GM10248 (cell line): Measurements from ENCODE around the gene EFNA5.

Source experiments
- CTCF ChIA-PET: fragments of 300-600 bp; sonication (Branson Sonifier 250); formaldehyde crosslinking; extraction: SDS; loops from one replicate; lab custom pipeline; 2021; ENCODE audit warnings: antibody characterized with exemption; lab: Yijun Ruan, JAX
- POLR2A ChIA-PET: fragments of 350-650 bp; sonication (Branson Sonifier 250); formaldehyde crosslinking; extraction: SDS; loops from one replicate; lab custom pipeline; 2020; ENCODE audit warnings: antibody characterized with exemption; lab: Yijun Ruan, JAX
- DNase-seq: peaks from one replicate; pipeline ENCODE4 v3.0.0; 2012; ENCODE audit errors: extremely low spot score
- TF ChIP-seq, protein P1 (sequence below): IDR thresholded peaks from 2 replicates; pipeline ENCODE4 v1.5.1; 2012; ENCODE audit warnings: mild to moderate bottlenecking, low read depth; ENCODE audit errors: extremely low read depth, missing control alignments, control extremely low read depth

Gene EFNA5

DNA sequence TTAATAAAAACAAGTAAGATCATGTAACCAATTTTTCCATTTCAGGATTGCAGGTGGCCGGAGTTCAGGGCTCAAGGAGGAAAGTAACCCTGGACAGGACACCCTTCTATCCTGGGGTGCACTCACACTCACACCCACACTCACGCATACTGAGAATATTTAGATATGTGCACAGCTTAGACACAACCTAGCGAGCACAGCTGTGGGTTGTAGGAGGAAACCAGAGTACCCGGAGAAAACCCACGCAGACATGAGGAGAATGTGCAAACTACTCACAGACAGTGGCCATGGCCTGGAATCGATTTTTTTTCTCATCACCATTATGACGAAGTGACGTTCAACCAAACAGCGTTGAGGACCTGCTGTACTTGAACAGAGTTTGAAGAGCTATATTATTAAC, 4.5 kb upstream of the EFNA5 start:
- ChIA-PET CTCF (interaction anchor here (1.0 to 2.3 kb wide), 7 partner anchors 9 to 421 kb away, joined by 3 to 11 read pairs (median 5); no protein-coding TSS in a partner anchor), POLR2A (no interaction called here)
- TF ChIP-seq, protein P1, sequence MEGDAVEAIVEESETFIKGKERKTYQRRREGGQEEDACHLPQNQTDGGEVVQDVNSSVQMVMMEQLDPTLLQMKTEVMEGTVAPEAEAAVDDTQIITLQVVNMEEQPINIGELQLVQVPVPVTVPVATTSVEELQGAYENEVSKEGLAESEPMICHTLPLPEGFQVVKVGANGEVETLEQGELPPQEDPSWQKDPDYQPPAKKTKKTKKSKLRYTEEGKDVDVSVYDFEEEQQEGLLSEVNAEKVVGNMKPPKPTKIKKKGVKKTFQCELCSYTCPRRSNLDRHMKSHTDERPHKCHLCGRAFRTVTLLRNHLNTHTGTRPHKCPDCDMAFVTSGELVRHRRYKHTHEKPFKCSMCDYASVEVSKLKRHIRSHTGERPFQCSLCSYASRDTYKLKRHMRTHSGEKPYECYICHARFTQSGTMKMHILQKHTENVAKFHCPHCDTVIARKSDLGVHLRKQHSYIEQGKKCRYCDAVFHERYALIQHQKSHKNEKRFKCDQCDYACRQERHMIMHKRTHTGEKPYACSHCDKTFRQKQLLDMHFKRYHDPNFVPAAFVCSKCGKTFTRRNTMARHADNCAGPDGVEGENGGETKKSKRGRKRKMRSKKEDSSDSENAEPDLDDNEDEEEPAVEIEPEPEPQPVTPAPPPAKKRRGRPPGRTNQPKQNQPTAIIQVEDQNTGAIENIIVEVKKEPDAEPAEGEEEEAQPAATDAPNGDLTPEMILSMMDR = no peak

DNA sequence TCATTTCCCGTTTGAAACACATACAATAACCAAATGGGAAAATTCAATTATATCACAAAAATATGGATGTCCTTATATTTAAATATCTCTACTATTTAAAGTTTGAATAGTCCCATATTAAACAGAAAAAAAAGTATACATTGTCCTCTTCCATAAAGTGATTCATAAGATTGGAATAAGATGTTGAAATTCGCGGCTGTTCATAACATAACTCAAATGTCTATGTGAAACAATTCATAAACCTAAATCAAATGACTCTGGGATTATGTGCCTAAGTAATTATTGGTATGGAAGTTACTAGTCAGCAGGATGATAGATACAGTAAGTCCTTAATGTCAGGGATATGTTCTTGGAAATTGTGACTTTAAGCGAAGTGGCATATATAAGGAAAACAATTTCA, 3.9 kb upstream of the EFNA5 start:
- CTCF ChIA-PET = interaction anchor here (0.9 to 2.3 kb wide), 17 partner anchors 8 to 671 kb away, joined by 3 to 11 read pairs (median 4); no protein-coding TSS in a partner anchor
- DNase-seq = no peak
- TF ChIP-seq, protein P1 = no peak

More for the DNA sequence above, 4.5 kb upstream of the EFNA5 start:
- no peak for DNase-seq

GRCh38 chr5:107673368-107674136, 2.8 kb upstream of the EFNA5 start:
- CTCF ChIA-PET = interaction anchor here (0.8 to 2.3 kb wide), 16 partner anchors 9 to 672 kb away, joined by 3 to 11 read pairs (median 4); no protein-coding TSS in a partner anchor
- DNase-seq = peak; percentile 81
- POLR2A ChIA-PET = no interaction called here
- TF ChIP-seq, protein P1 = peak; percentile 100

More for the DNA sequence above, 3.9 kb upstream of the EFNA5 start:
- POLR2A ChIA-PET = no interaction called here

- ChIA-PET CTCF (interaction anchor here (0.8 to 2.3 kb wide), 10 partner anchors 8 to 273 kb away, joined by 3 to 11 read pairs (median 4); no protein-coding TSS in a partner anchor), POLR2A (no interaction called here)
- TF ChIP-seq, protein P1 = no peak
- DNase-seq = no peak
Measured at GRCh38 chr5:107673039-107673367, 2.3 kb upstream of the EFNA5 start.

GRCh38 chr5:107672211-107673038, 1.7 kb upstream of the EFNA5 start:
- TF ChIP-seq, protein P1 = no peak
- ChIA-PET POLR2A (no interaction called here), CTCF (interaction anchor here (0.7 to 1.2 kb wide), 2 partner anchors 8 to 20 kb away, joined by 3 to 4 read pairs; no protein-coding TSS in a partner anchor)
- peak; percentile 48 for DNase-seq

- ChIA-PET CTCF (interaction anchor here (1.2 kb wide), 1 partner anchor 19 kb away, joined by 4 read pairs; no protein-coding TSS in a partner anchor), POLR2A (no interaction called here)
- TF ChIP-seq, protein P1 = no peak
- no peak for DNase-seq
Measured at GRCh38 chr5:107671742-107672210, 1.0 kb upstream of the EFNA5 start.
